Aorta (tissue), 5 donors: ENCODE measurements around the gene MEA1. TPM values are rescaled to one million over a fixed set of nuclear protein-coding genes. Genes with fewer than 3 reads are reported as not detected.
"Not testable (repeated sequence)": the region's sequence is repeated elsewhere in the genome, so short reads cannot be mapped to it uniquely, and the experiment has no call there.

Experiments used
- ATAC-seq: fragments of 200-7000 bp; cut with Tn5 transposase; one replicate; pipeline ENCODE4 v1.9.1; 2022; ENCODE audit warnings: moderate library complexity; ENCODE audit not compliant: low FRiP score
- DNase-seq, 2 donors: peaks; one replicate each; pipeline ENCODE4 v3.0.0-alpha.2; 2020
- H3K27ac ChIP-seq, 2 donors: one replicate each; pipeline ENCODE4 v1.5.1; 2013; ENCODE audit warnings: low read length in 2 of 2, mild to moderate bottlenecking in 2 of 2, moderate library complexity in 2 of 2, control low read depth in 1 of 2, inconsistent platforms in 1 of 2, low read depth in 1 of 2
- H3K27me3 ChIP-seq, 2 donors: one replicate each; pipeline ENCODE4 v1.6.1; 2013; ENCODE audit warnings: control low read depth in 1 of 2, low read length in 1 of 2, mild to moderate bottlenecking in 1 of 2, moderate library complexity in 1 of 2; ENCODE audit not compliant: insufficient read depth in 2 of 2, control insufficient read depth in 1 of 2
- H3K36me3 ChIP-seq, 2 donors: one replicate each; pipeline ENCODE4 v1.6.1; 2013; ENCODE audit warnings: control low read depth in 1 of 2, low read length in 1 of 2, mild to moderate bottlenecking in 1 of 2; ENCODE audit not compliant: insufficient read depth in 2 of 2, control insufficient read depth in 1 of 2
- H3K4me1 ChIP-seq, 2 donors: one replicate each; pipeline ENCODE4 v1.6.1; 2013; ENCODE audit warnings: low read length in 2 of 2, control low read depth in 1 of 2, mild to moderate bottlenecking in 1 of 2, moderate library complexity in 1 of 2; ENCODE audit not compliant: insufficient read depth in 2 of 2, control insufficient read depth in 1 of 2
- H3K4me3 ChIP-seq, 2 donors: one replicate each; pipeline ENCODE4 v1.5.1; 2013; ENCODE audit warnings: low read length in 2 of 2, control low read depth in 1 of 2, mild to moderate bottlenecking in 1 of 2
- H3K9me3 ChIP-seq: one replicate; pipeline ENCODE4 v1.6.1; 2013; ENCODE audit warnings: mild to moderate bottlenecking, low read length; ENCODE audit not compliant: control insufficient read depth
- WGBS, 2 donors: extraction: QIAGEN DNeasy Blood & Tissue Kit; methylation state at CpG; one replicate each; pipeline ENCODE4 v1.1.7; 2013; 5-methylcytosine and 5-hydroxymethylcytosine counted together
- intact Hi-C, 2 donors: fragments of 100-400 bp; cut with DNase I; formaldehyde crosslinking; loops; one replicate each; pipeline versions ENCODE4 v1.14.2 to v1.15.0; 2022
- polyA plus RNA-seq, 2 donors: library from polyadenylated mRNA; stranded (reverse); fragments of 200-250 nt; gene quantifications; one replicate each; pipeline ENCODE4 v1.2.3, GENCODE V29; 2013
- total RNA-seq, 2 donors: library from RNA; stranded (reverse); fragmentation: NEBNext Ultra II Directional; extraction: Animal tissue kit (Norgen Biotek cat#: 25700); gene quantifications; one replicate each; pipeline ENCODE4 v1.2.1, GENCODE V29; 2021
- donor health status: healthy with polysubstance abuse.
- donor health status: Bipolar disorder and iron deficiency.
- donor health status: DM: no; HTN: no; CAD: no.
- donor health status: DM: no; HTN: no; CAD: no.
- donor health status: DM: yes; HTN: yes; CAD: no.

The MEA1 gene
- total and polyA plus RNA-seq, 4 donors: 44.5 to 110 (median 69.1) TPM

- H3K36me3 ChIP-seq: peaks cover 0 to 3% of the 10 kb centered on the region in 2 donors
- H3K4me1 ChIP-seq: no peaks in the 10 kb centered on the region
- DNase-seq (no peak), ATAC-seq (no peak)
- H3K27ac ChIP-seq: no peak overlapping the region
- H3K4me3 ChIP-seq: no peak overlapping the region
- intact Hi-C loops: loop anchor here in 1 of 2 donors (5.0 kb wide), 1 partner anchor 34 kb away; the partner anchor contains the start of gene PEX6
- WGBS, 2 donors: 69% methylated on average over 6 of the region's 6 CpGs
- no peaks in the 10 kb centered on the region for H3K9me3 ChIP-seq
- no peaks in the 10 kb centered on the region for H3K27me3 ChIP-seq
These were observed 2.5 kb downstream of the MEA1 start for GRCh38 chr6:43011207-43011606.

DNA sequence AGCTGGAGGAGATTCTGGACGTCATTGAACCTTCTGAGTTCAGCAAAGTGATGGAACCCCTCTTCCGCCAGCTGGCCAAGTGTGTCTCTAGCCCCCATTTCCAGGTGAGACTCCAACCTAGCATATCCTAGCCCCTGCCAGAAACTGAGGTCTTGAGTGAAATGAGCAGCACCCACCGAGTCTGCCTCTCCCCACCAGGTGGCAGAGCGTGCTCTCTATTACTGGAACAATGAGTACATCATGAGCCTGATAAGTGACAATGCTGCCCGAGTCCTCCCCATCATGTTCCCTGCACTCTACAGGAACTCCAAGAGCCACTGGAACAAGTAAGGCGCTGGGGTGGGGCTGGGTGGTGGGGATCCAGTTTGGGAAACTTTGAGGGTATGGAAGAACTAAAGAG, 4.6 kb downstream of the MEA1 start:
- no peak overlapping the region for H3K27ac ChIP-seq
- no peak for ATAC-seq
- no peaks in the 10 kb centered on the region for H3K9me3 ChIP-seq
- intact Hi-C loops: no loop called here
- 56 to 57% methylated on average over 6 of the region's 6 CpGs for WGBS, 2 donors
- H3K4me1 ChIP-seq: no peaks in the 10 kb centered on the region
- H3K36me3 ChIP-seq: peaks cover 2 to 3% of the 10 kb centered on the region in 2 donors
- no peak for DNase-seq
- no peaks in the 10 kb centered on the region for H3K27me3 ChIP-seq
- H3K4me3 ChIP-seq: no peak overlapping the region

DNA sequence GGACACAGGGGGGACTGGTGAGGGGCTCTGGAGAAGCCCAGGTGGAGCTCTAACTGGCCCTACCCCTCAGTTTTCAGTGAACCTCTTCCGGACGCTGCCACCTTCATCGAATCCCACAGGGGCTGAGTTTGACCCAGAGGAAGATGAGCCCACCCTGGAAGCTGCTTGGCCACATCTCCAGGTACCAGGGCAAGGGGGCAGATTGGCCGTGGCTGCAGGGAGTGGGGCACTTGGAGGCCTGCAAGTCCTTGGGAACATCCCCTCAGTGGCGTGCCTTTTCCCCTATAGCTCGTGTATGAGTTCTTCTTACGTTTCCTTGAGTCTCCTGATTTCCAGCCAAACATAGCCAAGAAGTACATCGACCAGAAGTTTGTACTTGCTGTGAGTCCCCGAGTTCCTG, 6.6 kb downstream of the MEA1 start:
- no peak for DNase-seq
- no peak overlapping the region for H3K4me3 ChIP-seq
- no peaks in the 10 kb centered on the region for H3K9me3 ChIP-seq
- 88 to 91% methylated on average over 9 of the region's 9 CpGs for WGBS, 2 donors
- no peak for ATAC-seq
- intact Hi-C loops: no loop called here
- H3K27ac ChIP-seq: no peak overlapping the region
- peaks cover 2 to 3% of the 10 kb centered on the region in 2 donors for H3K36me3 ChIP-seq
- H3K27me3 ChIP-seq: no peaks in the 10 kb centered on the region
- H3K4me1 ChIP-seq: no peaks in the 10 kb centered on the region

DNA sequence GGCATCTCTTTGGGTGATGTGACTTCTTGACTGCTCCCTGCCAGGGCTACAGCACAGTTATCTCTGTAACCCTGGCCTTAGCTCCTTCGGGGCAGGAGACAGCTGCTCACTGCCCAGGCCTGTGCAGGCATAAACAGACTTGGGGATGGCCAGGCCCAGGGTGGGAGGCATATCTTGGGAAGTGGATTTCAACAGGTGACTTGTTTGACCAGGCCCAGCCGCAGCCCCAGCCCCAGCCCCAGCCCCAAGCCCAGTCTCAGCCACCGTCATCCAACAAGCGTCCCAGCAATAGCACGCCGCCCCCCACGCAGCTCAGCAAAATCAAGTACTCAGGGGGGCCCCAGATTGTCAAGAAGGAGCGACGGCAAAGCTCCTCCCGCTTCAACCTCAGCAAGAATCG, 7.5 kb downstream of the MEA1 start:
- Histone ChIP-seq H3K9me3 (no peaks in the 10 kb centered on the region), H3K27me3 (no peaks in the 10 kb centered on the region), H3K27ac (no peak overlapping the region), H3K4me1 (no peaks in the 10 kb centered on the region), H3K4me3 (no peak overlapping the region), H3K36me3 (peaks cover 1 to 2% of the 10 kb centered on the region in 2 donors)
- intact Hi-C loops: no loop called here
- DNase-seq (no peak), ATAC-seq (no peak)
- WGBS, 2 donors: 92 to 97% methylated on average over 11 of the region's 11 CpGs

DNA sequence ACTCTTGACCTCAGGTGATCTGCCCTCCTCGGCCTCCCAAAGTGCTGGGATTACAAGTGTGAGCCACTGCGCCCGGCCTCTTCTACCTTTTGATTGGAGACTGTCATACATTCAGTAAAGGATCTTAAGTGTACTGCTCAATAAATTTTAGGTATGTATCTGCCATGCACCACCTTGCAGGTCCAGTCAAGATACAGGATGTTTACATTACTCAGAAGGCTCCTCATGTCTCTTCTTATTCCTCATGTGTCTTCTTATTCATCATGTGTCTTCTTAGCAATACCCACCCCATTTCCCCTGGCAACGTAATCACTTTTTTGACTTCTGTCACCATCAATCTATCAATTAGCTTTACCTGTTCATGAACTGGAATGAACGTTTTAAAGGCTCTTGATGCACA, 7.9 kb downstream of the MEA1 start:
- Histone ChIP-seq H3K36me3 (peaks cover 0 to 2% of the 10 kb centered on the region in 2 donors), H3K27ac (no peak overlapping the region), H3K9me3 (no peaks in the 10 kb centered on the region), H3K4me3 (no peak overlapping the region), H3K4me1 (no peaks in the 10 kb centered on the region), H3K27me3 (no peaks in the 10 kb centered on the region)
- ATAC-seq: no peak
- no peak for DNase-seq
- intact Hi-C loops: no loop called here
- WGBS, 2 donors: 88 to 93% methylated on average over 5 of the region's 5 CpGs

DNA sequence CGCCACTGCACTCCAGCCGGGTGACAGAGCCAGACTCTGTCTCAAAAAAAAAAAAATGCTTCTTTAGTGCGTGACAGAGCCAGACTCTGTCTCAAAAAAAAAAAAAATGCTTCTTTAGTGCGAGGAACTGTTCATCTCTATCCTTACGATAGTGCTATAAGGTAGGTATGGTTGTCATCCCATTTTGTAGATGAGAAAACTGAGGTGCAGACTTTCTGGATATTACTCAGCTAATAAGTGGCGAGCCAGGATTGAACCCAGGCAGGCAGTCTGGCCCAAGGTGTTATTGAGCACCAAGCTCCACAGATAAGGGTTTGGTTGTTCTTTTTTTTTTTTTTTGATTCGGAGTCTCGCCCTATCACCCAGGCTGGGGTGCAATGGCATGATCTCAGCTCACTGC, 11.9 kb downstream of the MEA1 start:
- H3K27ac ChIP-seq: no peak overlapping the region
- H3K36me3 ChIP-seq: peaks cover 0 to 2% of the 10 kb centered on the region in 2 donors
- 93 to 96% methylated on average over 8 of the region's 8 CpGs for WGBS, 2 donors
- H3K4me1 ChIP-seq: no peaks in the 10 kb centered on the region
- no peak overlapping the region for H3K4me3 ChIP-seq
- no peaks in the 10 kb centered on the region for H3K27me3 ChIP-seq
- DNase-seq (no peak), ATAC-seq (no peak)
- H3K9me3 ChIP-seq: no peaks in the 10 kb centered on the region
- intact Hi-C loops: no loop called here

DNA sequence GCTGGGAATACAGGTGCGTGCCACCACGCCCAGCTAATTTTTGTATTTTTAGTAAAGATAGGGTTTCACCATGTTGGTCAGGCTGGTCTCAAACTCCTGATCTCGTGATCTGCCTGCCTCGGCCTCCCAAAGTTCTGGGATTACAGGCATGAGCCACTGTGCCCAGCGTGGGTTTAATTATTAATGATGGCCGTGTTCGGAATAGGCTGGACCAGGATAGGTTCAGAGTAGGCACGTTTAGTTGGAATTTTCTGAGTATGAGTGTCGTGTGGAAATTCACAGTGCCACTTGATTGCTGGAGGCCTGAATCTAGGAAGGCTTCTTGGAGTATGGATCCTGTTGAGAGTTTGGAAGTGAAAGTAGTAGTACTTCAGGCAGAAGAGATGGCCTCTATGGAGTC, 15.5 kb downstream of the MEA1 start:
- H3K36me3 ChIP-seq, intact Hi-C loops, H3K27me3 ChIP-seq, DNase-seq, ATAC-seq, H3K4me3 ChIP-seq, H3K9me3 ChIP-seq, H3K27ac ChIP-seq, H3K4me1 ChIP-seq: not testable (repeated sequence)
- WGBS, 2 donors: 92 to 93% methylated on average over 9 of the region's 9 CpGs

DNA sequence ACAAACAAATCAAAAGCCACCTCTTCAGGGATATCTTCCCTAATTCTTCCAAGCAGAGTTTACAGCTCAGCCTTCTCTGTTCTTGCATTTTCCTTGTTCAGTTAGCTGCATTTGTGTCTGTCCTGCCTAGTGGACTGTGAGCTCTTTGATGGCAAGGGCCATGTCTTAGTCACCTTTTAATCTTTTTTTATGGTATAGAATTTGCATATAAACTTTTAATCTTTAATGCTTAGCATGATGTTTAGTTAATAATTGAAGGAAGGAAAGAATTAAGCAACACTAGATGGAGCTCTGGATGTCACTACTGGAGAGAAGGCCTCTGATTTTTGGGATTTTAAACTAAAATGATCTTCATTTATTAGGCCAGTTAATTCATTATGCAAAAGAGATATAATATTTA, 17.2 kb downstream of the MEA1 start:
- Histone ChIP-seq H3K27ac (no peak overlapping the region), H3K9me3 (no peaks in the 10 kb centered on the region), H3K36me3 (no peaks in the 10 kb centered on the region), H3K4me1 (no peaks in the 10 kb centered on the region), H3K27me3 (no peaks in the 10 kb centered on the region), H3K4me3 (no peak overlapping the region)
- DNase-seq (no peak), ATAC-seq (no peak)
- intact Hi-C loops: no loop called here

DNA sequence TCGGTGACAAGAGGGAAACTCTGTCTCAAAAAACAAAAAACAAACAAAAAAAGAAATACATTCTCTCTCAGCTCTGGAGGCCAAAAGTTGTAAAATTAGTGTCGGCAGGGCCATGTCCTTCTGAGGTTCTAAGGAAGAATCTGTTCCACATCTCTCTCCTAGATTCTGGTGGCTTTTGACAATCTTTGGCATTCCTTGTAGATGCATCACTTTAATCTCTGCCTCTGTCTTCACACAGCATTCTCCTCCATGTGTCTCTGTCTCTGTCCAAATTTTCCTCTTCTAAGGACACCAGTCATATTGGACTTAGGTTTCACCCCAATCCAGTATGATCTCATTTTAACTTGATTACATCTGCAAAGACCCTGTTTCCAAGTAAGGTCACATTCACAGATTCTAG, 20.3 kb downstream of the MEA1 start:
- Histone ChIP-seq H3K27me3 (no peaks in the 10 kb centered on the region), H3K4me3 (no peak overlapping the region), H3K4me1 (no peaks in the 10 kb centered on the region), H3K27ac (peak overlapping the region in 1 of 2 donors; percentile 24), H3K36me3 (peaks cover 0 to 2% of the 10 kb centered on the region in 2 donors), H3K9me3 (no peaks in the 10 kb centered on the region)
- intact Hi-C loops: no loop called here
- 84 to 85% methylated on average over 2 of the region's 2 CpGs for WGBS, 2 donors
- ATAC-seq (no peak), DNase-seq (no peak)
